ENCODE measurements around the gene LSP1.
"Not testable (repeated sequence)": the region's sequence is repeated elsewhere in the genome, so short reads cannot be mapped to it uniquely, and the experiment has no call there.

LSP1 gene

GRCh38 chr11:1932681-1933080, 79.8 kb downstream of the LSP1 start:
- DNase-seq = no peak

GRCh38 chr11:1933416-1934334, 80.8 kb downstream of the LSP1 start:
- no peak for DNase-seq

GRCh38 chr11:1934335-1935155, 81.7 kb downstream of the LSP1 start:
- DNase-seq = no peak

GRCh38 chr11:1935156-1936071, 82.5 kb downstream of the LSP1 start:
- DNase-seq = no peak

- DNase-seq = no peak
These were observed 83.3 kb downstream of the LSP1 start for GRCh38 chr11:1936072-1936780.

- no peak for DNase-seq
These were observed 84.1 kb downstream of the LSP1 start for GRCh38 chr11:1936781-1937615.

- DNase-seq = no peak
These were observed 84.9 kb downstream of the LSP1 start for GRCh38 chr11:1937616-1938342.

- DNase-seq = no peak
These were observed 85.6 kb downstream of the LSP1 start for GRCh38 chr11:1938343-1939005.

GRCh38 chr11:1939006-1939625, 86.2 kb downstream of the LSP1 start:
- DNase-seq = no peak

GRCh38 chr11:1939788-1940187, 86.9 kb downstream of the LSP1 start:
- DNase-seq = not testable (repeated sequence)
